WTC11 (cell line): Measurements from ENCODE around the gene MSI2. TPM values are rescaled to one million over a fixed set of nuclear protein-coding genes. Genes with fewer than 3 reads are reported as not detected.

Experiments
- ATAC-seq: fragments of 200-7000 bp; cut with Tn5 transposase; 2 replicates; pipeline ENCODE4 v1.10.0; 2021; ENCODE audit warnings: mild to moderate bottlenecking, moderate library complexity
- CTCF ChIA-PET: fragments of 300-600 bp; sonication (Branson Sonifier 250); formaldehyde crosslinking; loops from one replicate; lab custom pipeline; 2021; ENCODE audit warnings: antibody characterized with exemption; lab: Charles Lee
- POLR2A ChIA-PET: fragments of 350-600 bp; sonication (Branson Sonifier 250); formaldehyde crosslinking; loops from one replicate; lab custom pipeline; 2021; ENCODE audit warnings: antibody characterized with exemption; lab: Charles Lee
- DNase-seq: peaks from one replicate; pipeline ENCODE4 v3.0.0; 2021; ENCODE audit warnings: low spot score
- H3K27ac Mint-ChIP-seq: 2 replicates; pipeline ENCODE4 v1.8.0; 2021; ENCODE audit warnings: mixed read lengths
- H3K27me3 Mint-ChIP-seq: 2 replicates; pipeline ENCODE4 v1.8.0; 2021; ENCODE audit warnings: low read depth, mild to moderate bottlenecking, moderate library complexity, mixed read lengths
- H3K36me3 Mint-ChIP-seq: 2 replicates; pipeline ENCODE4 v1.8.0; 2021; ENCODE audit warnings: mixed read lengths
- H3K4me1 Mint-ChIP-seq: 2 replicates; pipeline ENCODE4 v1.8.0; 2022; ENCODE audit warnings: mixed read lengths
- H3K4me3 Mint-ChIP-seq: 2 replicates; pipeline ENCODE4 v1.8.0; 2021; ENCODE audit warnings: mild to moderate bottlenecking, moderate library complexity, mixed read lengths
- H3K9me3 Mint-ChIP-seq: 2 replicates; pipeline ENCODE4 v1.8.0; 2021; ENCODE audit warnings: mixed read lengths
- ATF2 ChIP-seq: sonication (generic); formaldehyde crosslinking; IDR thresholded peaks from 2 replicates; pipeline ENCODE4 v1.8.1; 2022; ENCODE audit warnings: low read depth, missing genetic modification reagents, borderline replicate concordance
- CBFB ChIP-seq: sonication (generic); formaldehyde crosslinking; IDR thresholded peaks from 2 replicates; pipeline ENCODE4 v1.8.1; 2022; ENCODE audit warnings: mild to moderate bottlenecking, low read depth, missing genetic modification reagents
- JUN ChIP-seq: sonication (generic); formaldehyde crosslinking; IDR thresholded peaks from 2 replicates; pipeline ENCODE4 v1.8.0; 2023; ENCODE audit warnings: mild to moderate bottlenecking, missing genetic modification reagents
- NFATC4 ChIP-seq: fragments of 250-450 bp; sonication (Bioruptor Pico); IDR thresholded peaks from 2 replicates; pipeline ENCODE4 v1.9.0; 2021; ENCODE audit warnings: mild to moderate bottlenecking
- RELA ChIP-seq: sonication (generic); formaldehyde crosslinking; IDR thresholded peaks from 2 replicates; pipeline ENCODE4 v1.8.1; 2022; ENCODE audit warnings: missing genetic modification reagents, mild to moderate bottlenecking, borderline replicate concordance
- SMAD4 ChIP-seq: sonication (generic); formaldehyde crosslinking; IDR thresholded peaks from 2 replicates; pipeline ENCODE4 v1.8.0; 2022; ENCODE audit warnings: mild to moderate bottlenecking, missing genetic modification reagents
- STAT6 ChIP-seq: sonication (generic); formaldehyde crosslinking; conservative IDR thresholded peaks from 2 replicates; pipeline ENCODE4 v1.8.1; 2023; ENCODE audit warnings: mild to moderate bottlenecking, low read depth, missing genetic modification reagents, moderate library complexity
- ZMAT4 ChIP-seq: fragments of 250-450 bp; sonication (Bioruptor Pico); IDR thresholded peaks from 2 replicates; pipeline ENCODE4 v1.9.0; 2021; ENCODE audit warnings: mild to moderate bottlenecking
- ZNF232 ChIP-seq: sonication (generic); formaldehyde crosslinking; IDR thresholded peaks from 2 replicates; pipeline ENCODE4 v1.8.0; 2022; ENCODE audit warnings: mild to moderate bottlenecking, missing genetic modification reagents
- ZNF263 ChIP-seq: sonication (generic); formaldehyde crosslinking; IDR thresholded peaks from 2 replicates; pipeline ENCODE4 v1.8.1; 2022; ENCODE audit warnings: low read depth, mild to moderate bottlenecking, moderate library complexity, missing genetic modification reagents
- ZNF281 ChIP-seq: sonication (generic); formaldehyde crosslinking; IDR thresholded peaks from 2 replicates; pipeline ENCODE4 v1.8.0; 2023; ENCODE audit warnings: mild to moderate bottlenecking, missing genetic modification reagents
- ZNF671 ChIP-seq: fragments of 250-450 bp; sonication (Bioruptor Pico); IDR thresholded peaks from 2 replicates; pipeline ENCODE4 v1.8.0; 2021; ENCODE audit warnings: mild to moderate bottlenecking
- total RNA-seq: library from RNA; stranded (reverse); gene quantifications from 3 replicates; pipeline ENCODE4 v1.2.3, GENCODE V29; 2021
- TF ChIP-seq, protein P1 (sequence below): fragments of 250-450 bp; sonication (Bioruptor Pico); conservative IDR thresholded peaks from 2 replicates; pipeline ENCODE4 v1.9.0; 2021; ENCODE audit warnings: mild to moderate bottlenecking
- TF ChIP-seq, protein P2 (sequence below): fragments of 250-450 bp; sonication (Bioruptor Pico); IDR thresholded peaks from 2 replicates; pipeline ENCODE4 v1.9.0; 2021; ENCODE audit warnings: mild to moderate bottlenecking

MSI2 gene
- total RNA-seq, 1 experiment from 2014 or later: 82.1 TPM

GRCh38 chr17:57720386-57721035 lies 464.2 kb downstream of the MSI2 start (continued):
- TF ChIP-seq, protein P1, sequence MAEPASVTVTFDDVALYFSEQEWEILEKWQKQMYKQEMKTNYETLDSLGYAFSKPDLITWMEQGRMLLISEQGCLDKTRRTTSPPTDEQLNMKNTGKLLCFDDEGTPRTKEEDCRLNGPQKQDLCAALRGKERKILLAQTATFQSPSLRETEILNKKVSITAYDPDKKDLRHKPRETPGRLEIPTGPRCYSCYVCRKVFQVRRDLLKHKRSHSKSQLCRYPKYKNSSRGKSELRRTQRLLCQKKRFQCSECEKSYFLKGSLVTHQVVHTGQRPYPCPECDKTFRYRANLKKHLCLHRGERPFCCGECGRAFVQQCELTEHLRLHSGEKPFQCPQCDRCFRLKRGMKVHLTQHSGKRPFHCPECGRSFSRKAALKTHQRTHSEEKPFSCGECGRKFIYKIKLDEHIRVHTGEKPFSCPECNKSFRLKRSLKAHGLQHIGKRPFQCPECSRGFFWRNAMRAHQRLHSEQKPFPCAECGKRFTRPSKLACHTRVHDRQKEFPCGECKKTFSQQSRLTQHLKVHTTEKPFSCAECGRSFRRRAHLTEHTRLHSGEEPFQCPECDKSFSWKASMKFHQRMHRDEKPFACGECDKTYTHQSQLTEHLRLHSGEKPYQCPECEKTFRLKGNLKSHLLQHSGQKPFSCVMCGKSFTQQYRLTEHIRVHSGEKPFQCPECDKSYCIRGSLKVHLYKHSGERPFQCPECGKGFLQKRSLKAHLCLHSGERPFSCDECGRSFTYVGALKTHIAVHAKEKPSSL (CRISPR knock-in tag): no peak

- no peaks in the 10 kb centered on the region for H3K9me3 Mint-ChIP-seq
- CTCF ChIA-PET: interaction anchor here (1.1 to 1.3 kb wide), 2 partner anchors 26 to 50 kb away, joined by 5 to 6 read pairs; no protein-coding TSS in a partner anchor
- no peak for ATAC-seq
- no peak for DNase-seq
- peaks cover 4% of the 10 kb centered on the region for H3K27me3 Mint-ChIP-seq
- no peaks in the 10 kb centered on the region for H3K4me1 Mint-ChIP-seq
- TF ChIP-seq ZMAT4 (CRISPR knock-in tag) (no peak), RELA (CRISPR knock-in tag) (no peak), STAT6 (CRISPR knock-in tag) (no peak), ZNF281 (CRISPR knock-in tag) (no peak), SMAD4 (CRISPR knock-in tag) (no peak)
- TF ChIP-seq, all 79 proteins: peak for 0
- POLR2A ChIA-PET: no interaction called here
- no peaks in the 10 kb centered on the region for H3K36me3 Mint-ChIP-seq
- H3K27ac Mint-ChIP-seq: no peak overlapping the region
- no peak overlapping the region for H3K4me3 Mint-ChIP-seq
Measured at GRCh38 chr17:57721967-57722703, 465.8 kb downstream of the MSI2 start.

- Mint-ChIP-seq H3K27me3 (peaks cover 2% of the 10 kb centered on the region), H3K9me3 (no peaks in the 10 kb centered on the region), H3K4me3 (no peak overlapping the region)
- ChIA-PET POLR2A (no interaction called here), CTCF (no interaction called here)
- ATAC-seq (no peak), DNase-seq (no peak)
- TF ChIP-seq, protein P2, sequence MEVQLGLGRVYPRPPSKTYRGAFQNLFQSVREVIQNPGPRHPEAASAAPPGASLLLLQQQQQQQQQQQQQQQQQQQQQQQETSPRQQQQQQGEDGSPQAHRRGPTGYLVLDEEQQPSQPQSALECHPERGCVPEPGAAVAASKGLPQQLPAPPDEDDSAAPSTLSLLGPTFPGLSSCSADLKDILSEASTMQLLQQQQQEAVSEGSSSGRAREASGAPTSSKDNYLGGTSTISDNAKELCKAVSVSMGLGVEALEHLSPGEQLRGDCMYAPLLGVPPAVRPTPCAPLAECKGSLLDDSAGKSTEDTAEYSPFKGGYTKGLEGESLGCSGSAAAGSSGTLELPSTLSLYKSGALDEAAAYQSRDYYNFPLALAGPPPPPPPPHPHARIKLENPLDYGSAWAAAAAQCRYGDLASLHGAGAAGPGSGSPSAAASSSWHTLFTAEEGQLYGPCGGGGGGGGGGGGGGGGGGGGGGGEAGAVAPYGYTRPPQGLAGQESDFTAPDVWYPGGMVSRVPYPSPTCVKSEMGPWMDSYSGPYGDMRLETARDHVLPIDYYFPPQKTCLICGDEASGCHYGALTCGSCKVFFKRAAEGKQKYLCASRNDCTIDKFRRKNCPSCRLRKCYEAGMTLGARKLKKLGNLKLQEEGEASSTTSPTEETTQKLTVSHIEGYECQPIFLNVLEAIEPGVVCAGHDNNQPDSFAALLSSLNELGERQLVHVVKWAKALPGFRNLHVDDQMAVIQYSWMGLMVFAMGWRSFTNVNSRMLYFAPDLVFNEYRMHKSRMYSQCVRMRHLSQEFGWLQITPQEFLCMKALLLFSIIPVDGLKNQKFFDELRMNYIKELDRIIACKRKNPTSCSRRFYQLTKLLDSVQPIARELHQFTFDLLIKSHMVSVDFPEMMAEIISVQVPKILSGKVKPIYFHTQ (CRISPR knock-in tag): no peak
- TF ChIP-seq ZNF263 (CRISPR knock-in tag) (no peak), ZNF671 (no peak), NFATC4 (CRISPR knock-in tag) (no peak), ZNF232 (CRISPR knock-in tag) (no peak), CBFB (no peak), JUN (no peak), ATF2 (CRISPR knock-in tag) (no peak)
- TF ChIP-seq, all 79 proteins: peak for 0
- no peaks in the 10 kb centered on the region for H3K36me3 Mint-ChIP-seq
- H3K4me1 Mint-ChIP-seq: no peaks in the 10 kb centered on the region
- no peak overlapping the region for H3K27ac Mint-ChIP-seq
Measured at GRCh38 chr17:57722704-57723043, 466.4 kb downstream of the MSI2 start.
